Measurements from ENCODE around the gene PPP2R2B. TPM values are rescaled to one million over a fixed set of nuclear protein-coding genes. Genes with fewer than 3 reads are reported as not detected.

Gene PPP2R2B
- total RNA-seq, 1 donor from 2014 or later, result 0.95 TPM

DNA sequence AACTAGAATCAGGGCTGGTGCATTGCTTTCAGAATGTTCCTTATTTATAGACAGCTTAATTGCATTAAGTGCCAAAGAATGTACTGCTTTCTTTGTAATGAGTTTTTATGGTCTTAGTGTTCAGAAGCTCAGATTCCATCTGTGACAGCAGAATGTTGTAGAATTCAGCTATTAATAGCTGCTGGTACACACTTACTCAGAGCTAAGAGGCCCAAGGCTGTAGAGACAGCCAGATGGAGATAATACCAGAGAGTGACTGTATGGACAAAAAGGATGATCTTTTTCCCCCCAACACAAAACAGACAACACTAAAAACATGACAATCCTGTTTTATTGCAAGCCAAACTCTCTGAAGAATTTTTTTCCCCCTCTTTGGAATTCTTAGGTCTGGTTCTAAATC, 50.2 kb downstream of the PPP2R2B start:
- TF ChIP-seq CTCF (IDR thresholded peaks at IDR 0.05), result no peak
- H3K4me3 ChIP-seq, result no peak overlapping the region
- intact Hi-C loops (cut with DNase I), result no loop called here
- no peaks in the 10 kb centered on the region for H3K36me3 ChIP-seq
- H3K4me1 ChIP-seq, result no peaks in the 10 kb centered on the region
- DNase-seq, result no peak
- H3K27ac ChIP-seq, result no peak overlapping the region
- no peak for ATAC-seq
- no peaks in the 10 kb centered on the region for H3K27me3 ChIP-seq (ENCODE audit: low read depth)
- no peaks in the 10 kb centered on the region for H3K9me3 ChIP-seq

GRCh38 chr5:146827901-146828300, 50.7 kb downstream of the PPP2R2B start:
- Histone ChIP-seq H3K9me3 (no peaks in the 10 kb centered on the region), H3K4me1 (no peaks in the 10 kb centered on the region), H3K27me3 (ENCODE audit: low read depth) (no peaks in the 10 kb centered on the region), H3K36me3 (no peaks in the 10 kb centered on the region), H3K4me3 (no peak overlapping the region), H3K27ac (no peak overlapping the region)
- no peak for DNase-seq
- intact Hi-C loops (cut with DNase I), result no loop called here
- TF ChIP-seq CTCF (IDR thresholded peaks at IDR 0.05), result no peak
- no peak for ATAC-seq

GRCh38 chr5:146825033-146825432, 53.5 kb downstream of the PPP2R2B start:
- no peak for ATAC-seq
- Histone ChIP-seq H3K27me3 (ENCODE audit: low read depth) (no peaks in the 10 kb centered on the region), H3K36me3 (no peaks in the 10 kb centered on the region), H3K4me3 (no peak overlapping the region), H3K27ac (no peak overlapping the region), H3K9me3 (no peaks in the 10 kb centered on the region), H3K4me1 (no peaks in the 10 kb centered on the region)
- intact Hi-C loops (cut with DNase I), result no loop called here
- TF ChIP-seq CTCF (IDR thresholded peaks at IDR 0.05), result no peak
- DNase-seq, result no peak

DNA sequence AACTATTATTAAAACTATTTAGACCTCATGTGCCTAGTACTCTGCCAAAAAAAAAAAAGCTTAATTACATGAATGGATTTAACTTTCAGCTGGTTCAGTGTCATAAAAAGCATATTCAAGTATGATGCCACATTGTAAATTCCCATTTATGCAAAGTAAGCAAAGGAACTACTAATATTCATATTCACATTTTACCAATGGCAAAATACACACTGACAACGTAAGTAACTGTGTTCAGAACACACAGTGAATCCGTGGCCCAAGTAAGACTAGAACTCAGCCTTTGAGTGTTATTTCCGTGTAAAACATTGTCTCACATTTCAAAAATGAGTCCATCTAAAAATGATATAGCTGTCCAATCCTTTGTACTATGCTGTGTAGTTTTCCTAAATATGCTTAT, 56.8 kb downstream of the PPP2R2B start:
- DNase-seq (no peak), ATAC-seq (no peak)
- Histone ChIP-seq H3K27ac (no peak overlapping the region), H3K27me3 (ENCODE audit: low read depth) (no peaks in the 10 kb centered on the region), H3K4me1 (no peaks in the 10 kb centered on the region), H3K36me3 (no peaks in the 10 kb centered on the region), H3K4me3 (no peak overlapping the region), H3K9me3 (no peaks in the 10 kb centered on the region)
- intact Hi-C loops (cut with DNase I), result no loop called here
- TF ChIP-seq CTCF (IDR thresholded peaks at IDR 0.05), result no peak

GRCh38 chr5:146820987-146821386, 57.6 kb downstream of the PPP2R2B start:
- intact Hi-C loops (cut with DNase I), result no loop called here
- DNase-seq, result no peak
- no peak for ATAC-seq

More at GRCh38 chr5:146820987-146821386, 57.6 kb downstream of the PPP2R2B start:
- no peak overlapping the region for H3K27ac ChIP-seq
- no peak for TF ChIP-seq CTCF (IDR thresholded peaks at IDR 0.05)
- no peaks in the 10 kb centered on the region for H3K4me1 ChIP-seq
- H3K27me3 ChIP-seq (ENCODE audit: low read depth), result no peaks in the 10 kb centered on the region
- no peaks in the 10 kb centered on the region for H3K36me3 ChIP-seq
- H3K9me3 ChIP-seq, result no peaks in the 10 kb centered on the region
- no peak overlapping the region for H3K4me3 ChIP-seq
